ENCODE data around the gene RELT.

RELT gene

GRCh38 chr11:73343076-73343873, 32.9 kb upstream of the RELT start:
- no CpG with 5 or more reads among the region's 40 CpGs for WGBS, 2 donors (ENCODE audit: extremely low coverage in 2 of 2, insufficient read length in 2 of 2, insufficient replicate concordance in 1 of 2)
- Histone ChIP-seq H2BK15ac (ENCODE audit: low read length) (peak overlapping the region; percentile 50), H3K14ac (ENCODE audit: low read length) (peak overlapping the region; percentile 83), H3K9me3 (replicated peaks in 1 of 2; ENCODE audit: control insufficient read depth in 2 of 2, insufficient read depth in 1 of 2, low read depth in 1 of 2, low read length in 2 of 2) (no peaks in the 10 kb centered on the region), H3K4me2 (ENCODE audit: insufficient read depth, low read length, poor library complexity, severe bottlenecking) (peak overlapping the region; percentile 43), H3K79me1 (ENCODE audit: low read depth, low read length) (peaks cover 32% of the 10 kb centered on the region), H2AK5ac (ENCODE audit: low read depth, low read length) (peak overlapping the region; percentile 78), H2BK12ac (ENCODE audit: low read length) (no peak overlapping the region), H4K8ac (ENCODE audit: low read depth, low read length) (no peak overlapping the region), H3K27me3 (ENCODE audit: control insufficient read depth in 3 of 3, insufficient read depth in 3 of 3, low read depth in 1 of 3, low read length in 3 of 3) (peaks cover 0 to 6% (median 0%) of the 10 kb centered on the region in 3 experiments), H3K27ac (replicated peaks; ENCODE audit: low read length) (no peak overlapping the region), H2BK5ac (ENCODE audit: low read length) (no peak overlapping the region), H2AFZ (ENCODE audit: low read length) (no peak overlapping the region), H2BK120ac (ENCODE audit: low read depth, low read length) (peak overlapping the region; percentile 83), H3K4me1 (ENCODE audit: control insufficient read depth in 2 of 2, insufficient read depth in 1 of 2, low read depth in 1 of 2, low read length in 2 of 2) (peaks cover 9 to 30% of the 10 kb centered on the region in 2 donors), H4K91ac (ENCODE audit: low read depth, low read length, poor library complexity) (no peak overlapping the region), H3K23ac (ENCODE audit: low read depth, low read length, poor library complexity) (peak overlapping the region; percentile 69), H3K4me3 (ENCODE audit: low read length in 2 of 2) (no peak overlapping the region), H3K18ac (ENCODE audit: low read length) (peak overlapping the region; percentile 83), H3K9ac (ENCODE audit: low read depth, low read length, poor library complexity) (peak overlapping the region; percentile 66), H3K36me3 (replicated peaks in 1 of 2; ENCODE audit: control insufficient read depth in 2 of 2, insufficient read depth in 2 of 2, low read length in 2 of 2) (peaks cover 13 to 34% of the 10 kb centered on the region in 2 donors), H3K4ac (ENCODE audit: low read length) (no peak overlapping the region)
- no peak for DNase-seq (ENCODE audit: low spot score)

GRCh38 chr11:73344191-73344607, 32.0 kb upstream of the RELT start:
- H2BK12ac ChIP-seq (ENCODE audit: low read length): no peak overlapping the region
- H3K18ac ChIP-seq (ENCODE audit: low read length): peak overlapping the region; percentile 72
- no peak overlapping the region for H4K8ac ChIP-seq (ENCODE audit: low read depth, low read length)
- peak overlapping the region; percentile 66 for H3K9ac ChIP-seq (ENCODE audit: low read depth, low read length, poor library complexity)
- H3K4ac ChIP-seq (ENCODE audit: low read length): no peak overlapping the region
- no peak overlapping the region for H3K4me3 ChIP-seq (ENCODE audit: low read length in 2 of 2)
- H3K36me3 ChIP-seq (replicated peaks in 1 of 2; ENCODE audit: control insufficient read depth in 2 of 2, insufficient read depth in 2 of 2, low read length in 2 of 2): peaks cover 15 to 39% of the 10 kb centered on the region in 2 donors
- no peak overlapping the region for H2BK5ac ChIP-seq (ENCODE audit: low read length)
- H3K27ac ChIP-seq (replicated peaks; ENCODE audit: low read length): no peak overlapping the region
- no peak overlapping the region for H3K4me2 ChIP-seq (ENCODE audit: insufficient read depth, low read length, poor library complexity, severe bottlenecking)
- peaks cover 32% of the 10 kb centered on the region for H3K79me1 ChIP-seq (ENCODE audit: low read depth, low read length)
- no peak overlapping the region for H2BK120ac ChIP-seq (ENCODE audit: low read depth, low read length)
- no peak for DNase-seq (ENCODE audit: low spot score)
- H3K23ac ChIP-seq (ENCODE audit: low read depth, low read length, poor library complexity): peak overlapping the region; percentile 94
- H3K9me3 ChIP-seq (replicated peaks in 1 of 2; ENCODE audit: control insufficient read depth in 2 of 2, insufficient read depth in 1 of 2, low read depth in 1 of 2, low read length in 2 of 2): no peaks in the 10 kb centered on the region
- H3K27me3 ChIP-seq (ENCODE audit: control insufficient read depth in 3 of 3, insufficient read depth in 3 of 3, low read depth in 1 of 3, low read length in 3 of 3): peaks cover 0 to 6% (median 0%) of the 10 kb centered on the region in 3 experiments
- whole genome bisulfite sequencing, 2 donors (ENCODE audit: extremely low coverage in 2 of 2, insufficient read length in 2 of 2, insufficient replicate concordance in 1 of 2): no CpG with 5 or more reads among the region's 20 CpGs
- H2AFZ ChIP-seq (ENCODE audit: low read length): no peak overlapping the region
- peaks cover 7 to 24% of the 10 kb centered on the region in 2 donors for H3K4me1 ChIP-seq (ENCODE audit: control insufficient read depth in 2 of 2, insufficient read depth in 1 of 2, low read depth in 1 of 2, low read length in 2 of 2)
- H4K91ac ChIP-seq (ENCODE audit: low read depth, low read length, poor library complexity): no peak overlapping the region
- H3K14ac ChIP-seq (ENCODE audit: low read length): no peak overlapping the region
- no peak overlapping the region for H2BK15ac ChIP-seq (ENCODE audit: low read length)
- peak overlapping the region; percentile 42 for H2AK5ac ChIP-seq (ENCODE audit: low read depth, low read length)

- no CpG with 5 or more reads among the region's 5 CpGs for WGBS, 2 donors (ENCODE audit: extremely low coverage in 2 of 2, insufficient read length in 2 of 2, insufficient replicate concordance in 1 of 2)
- no peak for DNase-seq (ENCODE audit: low spot score)
- H3K27me3 ChIP-seq (ENCODE audit: control insufficient read depth in 3 of 3, insufficient read depth in 3 of 3, low read depth in 1 of 3, low read length in 3 of 3): peaks cover 0 to 6% (median 0%) of the 10 kb centered on the region in 3 experiments
Measured at GRCh38 chr11:73345481-73346160, 30.6 kb upstream of the RELT start.

More at GRCh38 chr11:73345481-73346160, 30.6 kb upstream of the RELT start:
- Histone ChIP-seq H2AK5ac (ENCODE audit: low read depth, low read length) (no peak overlapping the region), H2BK120ac (ENCODE audit: low read depth, low read length) (no peak overlapping the region), H3K4me3 (ENCODE audit: low read length in 2 of 2) (peak overlapping the region in 1 of 2 donors; percentile 9), H3K4ac (ENCODE audit: low read length) (no peak overlapping the region), H4K91ac (ENCODE audit: low read depth, low read length, poor library complexity) (no peak overlapping the region), H2BK15ac (ENCODE audit: low read length) (no peak overlapping the region), H2AFZ (ENCODE audit: low read length) (no peak overlapping the region), H3K23ac (ENCODE audit: low read depth, low read length, poor library complexity) (no peak overlapping the region), H3K14ac (ENCODE audit: low read length) (peak overlapping the region; percentile 67), H3K4me2 (ENCODE audit: insufficient read depth, low read length, poor library complexity, severe bottlenecking) (no peak overlapping the region), H3K9ac (ENCODE audit: low read depth, low read length, poor library complexity) (no peak overlapping the region), H3K36me3 (replicated peaks in 1 of 2; ENCODE audit: control insufficient read depth in 2 of 2, insufficient read depth in 2 of 2, low read length in 2 of 2) (peaks cover 18 to 45% of the 10 kb centered on the region in 2 donors), H3K9me3 (replicated peaks in 1 of 2; ENCODE audit: control insufficient read depth in 2 of 2, insufficient read depth in 1 of 2, low read depth in 1 of 2, low read length in 2 of 2) (no peaks in the 10 kb centered on the region), H3K18ac (ENCODE audit: low read length) (no peak overlapping the region), H2BK5ac (ENCODE audit: low read length) (peak overlapping the region; percentile 27), H2BK12ac (ENCODE audit: low read length) (no peak overlapping the region), H3K27ac (replicated peaks; ENCODE audit: low read length) (no peak overlapping the region), H3K4me1 (ENCODE audit: control insufficient read depth in 2 of 2, insufficient read depth in 1 of 2, low read depth in 1 of 2, low read length in 2 of 2) (peaks cover 7 to 19% of the 10 kb centered on the region in 2 donors), H3K79me1 (ENCODE audit: low read depth, low read length) (peaks cover 30% of the 10 kb centered on the region), H4K8ac (ENCODE audit: low read depth, low read length) (no peak overlapping the region)

Measured in neuronal stem cell (in vitro differentiated cells).